Activated T-cell treated with anti-CD3 and anti-CD28 coated beads, Interleukin-2, amount 50 U/mL, for 48 hours (primary cell): ENCODE results near the gene TTC33.
"Not testable (repeated sequence)": the region's sequence is repeated elsewhere in the genome, so short reads cannot be mapped to it uniquely, and the experiment has no call there.

Source experiments
- DNase-seq, 2 experiments: peaks; one replicate each; pipeline ENCODE4 v3.0.0-alpha.2; 2020

TTC33 gene

GRCh38 chr5:40651201-40651600 is 104.6 kb downstream of the TTC33 start:
- DNase-seq, result no peak

GRCh38 chr5:40649463-40650030 is 106.2 kb downstream of the TTC33 start:
- no peak for DNase-seq

GRCh38 chr5:40648150-40648549 is 107.6 kb downstream of the TTC33 start:
- no peak for DNase-seq

GRCh38 chr5:40646266-40646665 is 109.5 kb downstream of the TTC33 start:
- DNase-seq, result no peak

- DNase-seq, result not testable (repeated sequence)
Measured at GRCh38 chr5:40639531-40639930, 116.2 kb downstream of the TTC33 start.

- no peak for DNase-seq
Measured at GRCh38 chr5:40634593-40634992, 121.2 kb downstream of the TTC33 start.

GRCh38 chr5:40634154-40634553 is 121.6 kb downstream of the TTC33 start:
- DNase-seq, result no peak

- DNase-seq, result no peak
Measured at GRCh38 chr5:40631236-40631635, 124.5 kb downstream of the TTC33 start.

GRCh38 chr5:40630126-40630525 is 125.6 kb downstream of the TTC33 start:
- DNase-seq, result no peak

- no peak for DNase-seq
Measured at GRCh38 chr5:40628407-40628806, 127.4 kb downstream of the TTC33 start.

- DNase-seq, result no peak
Measured at GRCh38 chr5:40627706-40628105, 128.1 kb downstream of the TTC33 start.

- DNase-seq, result no peak
Measured at GRCh38 chr5:40626801-40627200, 129.0 kb downstream of the TTC33 start.

GRCh38 chr5:40623480-40624420 is 132.0 kb downstream of the TTC33 start:
- DNase-seq, result no peak

- DNase-seq, result no peak
Measured at GRCh38 chr5:40622463-40623252, 133.1 kb downstream of the TTC33 start.

GRCh38 chr5:40619421-40619820 is 136.3 kb downstream of the TTC33 start:
- DNase-seq, result no peak

GRCh38 chr5:40618926-40619325 is 136.8 kb downstream of the TTC33 start:
- DNase-seq, result no peak

GRCh38 chr5:40616781-40617180 is 139.0 kb downstream of the TTC33 start:
- DNase-seq, result no peak

- DNase-seq, result no peak
Measured at GRCh38 chr5:40615586-40616170, 140.1 kb downstream of the TTC33 start.

- no peak for DNase-seq
Measured at GRCh38 chr5:40614923-40615585, 140.7 kb downstream of the TTC33 start.

- no peak for DNase-seq
Measured at GRCh38 chr5:40614466-40614865, 141.3 kb downstream of the TTC33 start.

- no peak for DNase-seq
Measured at GRCh38 chr5:40607202-40607601, 148.6 kb downstream of the TTC33 start.

- DNase-seq, result no peak
Measured at GRCh38 chr5:40606077-40606765, 149.5 kb downstream of the TTC33 start.
